Activated CD8-positive, alpha-beta T cell treated with anti-CD3 and anti-CD28 coated beads for 36 hours (primary cell): Measurements from ENCODE around the gene ALDH7A1. TPM values are rescaled to one million over a fixed set of nuclear protein-coding genes. Genes with fewer than 3 reads are reported as not detected.

Experiments used
- ATAC-seq: fragments of 200-7000 bp; cut with Tn5 transposase; one replicate; pipeline ENCODE4 v1.10.0; 2021; ENCODE audit warnings: mild to moderate bottlenecking, moderate library complexity
- CTCF ChIA-PET: fragments of 350-600 bp; sonication (Branson Sonifier 250); formaldehyde crosslinking; loops from one replicate; lab custom pipeline; 2021; ENCODE audit warnings: antibody characterized with exemption; lab: Charles Lee
- POLR2A ChIA-PET: fragments of 350-600 bp; sonication (Branson Sonifier 250); formaldehyde crosslinking; loops from one replicate; lab custom pipeline; 2021; ENCODE audit warnings: antibody characterized with exemption; lab: Charles Lee
- DNase-seq: peaks from one replicate; pipeline ENCODE4 v3.0.0-alpha.2; 2020
- H3K27ac Mint-ChIP-seq: one replicate; pipeline ENCODE4 v1.8.0; 2021; ENCODE audit warnings: mild to moderate bottlenecking, mixed read lengths
- H3K27me3 Mint-ChIP-seq: one replicate; pipeline ENCODE4 v1.8.0; 2021; ENCODE audit warnings: mixed read lengths
- H3K36me3 Mint-ChIP-seq: one replicate; pipeline ENCODE4 v1.8.0; 2021; ENCODE audit warnings: low read depth, mixed read lengths
- H3K4me1 Mint-ChIP-seq: one replicate; pipeline ENCODE4 v1.8.0; 2021; ENCODE audit warnings: low read depth, mixed read lengths
- H3K4me3 Mint-ChIP-seq: one replicate; pipeline ENCODE4 v1.8.0; 2021; ENCODE audit warnings: mild to moderate bottlenecking, moderate library complexity, mixed read lengths
- H3K9me3 Mint-ChIP-seq: one replicate; pipeline ENCODE4 v1.8.0; 2021; ENCODE audit warnings: mixed read lengths
- intact Hi-C: fragments of 100-400 bp; cut with micrococcal nuclease; formaldehyde crosslinking; loops from one replicate; pipeline ENCODE4 v1.10.0; 2022
- total RNA-seq, 2 experiments: library from RNA; stranded (reverse); gene quantifications; one replicate each; pipeline ENCODE4 v1.2.3, GENCODE V29; 2021
- TF ChIP-seq, protein P1 (sequence below): fragments of 200-600 bp; IDR thresholded peaks from one replicate; pipeline ENCODE4 v1.8.0; 2022; ENCODE audit warnings: antibody characterized with exemption, mild to moderate bottlenecking

Gene ALDH7A1
- total RNA-seq, 2 experiments from 2014 or later = 4.8 to 5.1 TPM

DNA sequence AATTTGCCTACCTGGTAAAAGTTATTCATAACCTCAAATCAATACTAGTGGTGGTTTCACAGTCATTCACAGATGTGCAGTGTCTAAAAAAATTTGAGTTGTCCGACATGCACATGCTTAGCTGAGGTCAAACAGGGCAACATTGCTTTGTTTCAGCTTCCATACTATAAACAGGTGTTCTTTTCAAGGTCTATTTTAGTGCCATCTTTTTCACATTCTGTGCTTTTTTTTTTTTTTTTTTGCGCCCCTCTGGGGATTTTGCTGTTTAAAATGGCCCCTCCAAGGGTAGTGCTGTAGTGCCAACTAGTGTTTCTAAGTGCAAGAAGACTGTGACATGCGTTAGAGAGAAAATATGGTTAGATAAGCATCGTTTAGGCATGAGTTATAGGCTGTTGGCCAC is 20.3 kb upstream of the ALDH7A1 start:
- Mint-ChIP-seq H3K27me3 (no peaks in the 10 kb centered on the region), H3K27ac (no peak overlapping the region), H3K4me1 (peaks cover 19% of the 10 kb centered on the region), H3K9me3 (no peaks in the 10 kb centered on the region), H3K36me3 (peaks cover 26% of the 10 kb centered on the region), H3K4me3 (no peak overlapping the region)
- no peak for ATAC-seq
- intact Hi-C loops = no loop called here
- ChIA-PET POLR2A (no interaction called here), CTCF (interaction anchor here (1.3 kb wide), 1 partner anchor 21 kb away, joined by 3 read pairs; no protein-coding TSS in a partner anchor)
- TF ChIP-seq, protein P1, sequence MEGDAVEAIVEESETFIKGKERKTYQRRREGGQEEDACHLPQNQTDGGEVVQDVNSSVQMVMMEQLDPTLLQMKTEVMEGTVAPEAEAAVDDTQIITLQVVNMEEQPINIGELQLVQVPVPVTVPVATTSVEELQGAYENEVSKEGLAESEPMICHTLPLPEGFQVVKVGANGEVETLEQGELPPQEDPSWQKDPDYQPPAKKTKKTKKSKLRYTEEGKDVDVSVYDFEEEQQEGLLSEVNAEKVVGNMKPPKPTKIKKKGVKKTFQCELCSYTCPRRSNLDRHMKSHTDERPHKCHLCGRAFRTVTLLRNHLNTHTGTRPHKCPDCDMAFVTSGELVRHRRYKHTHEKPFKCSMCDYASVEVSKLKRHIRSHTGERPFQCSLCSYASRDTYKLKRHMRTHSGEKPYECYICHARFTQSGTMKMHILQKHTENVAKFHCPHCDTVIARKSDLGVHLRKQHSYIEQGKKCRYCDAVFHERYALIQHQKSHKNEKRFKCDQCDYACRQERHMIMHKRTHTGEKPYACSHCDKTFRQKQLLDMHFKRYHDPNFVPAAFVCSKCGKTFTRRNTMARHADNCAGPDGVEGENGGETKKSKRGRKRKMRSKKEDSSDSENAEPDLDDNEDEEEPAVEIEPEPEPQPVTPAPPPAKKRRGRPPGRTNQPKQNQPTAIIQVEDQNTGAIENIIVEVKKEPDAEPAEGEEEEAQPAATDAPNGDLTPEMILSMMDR = no peak
- DNase-seq = no peak

DNA sequence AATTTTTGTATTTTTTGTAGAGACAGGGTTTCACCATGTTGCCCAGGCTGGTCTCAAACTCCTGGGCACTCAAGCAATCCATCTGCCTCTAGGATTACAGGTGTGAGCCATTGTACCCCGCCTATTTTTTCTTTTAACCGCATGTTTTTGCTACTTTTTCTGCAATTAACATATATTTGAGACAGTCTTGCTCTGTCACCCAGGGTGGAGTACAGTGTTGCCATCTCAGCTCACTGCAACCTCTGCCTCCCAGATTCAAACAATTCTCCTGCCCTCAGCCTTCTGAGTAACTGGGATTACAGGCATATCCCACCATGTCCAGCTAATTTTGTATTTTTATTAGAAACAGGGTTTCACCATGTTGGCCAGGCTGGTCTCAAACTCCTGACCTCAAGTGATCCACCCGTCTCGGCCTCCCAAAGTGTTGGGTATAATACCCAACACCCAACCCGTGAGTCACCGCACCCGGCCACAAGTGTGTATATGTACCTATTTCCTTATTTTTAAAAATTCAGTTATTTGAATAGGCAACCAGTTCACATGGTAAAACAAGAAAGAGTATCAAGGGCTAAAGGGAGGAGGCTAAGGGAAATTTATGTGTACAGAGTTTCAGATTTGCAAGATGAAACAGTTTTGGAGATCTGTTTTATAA is 19.0 kb upstream of the ALDH7A1 start:
- Mint-ChIP-seq H3K36me3 (peaks cover 32% of the 10 kb centered on the region), H3K4me3 (no peak overlapping the region), H3K27ac (no peak overlapping the region), H3K4me1 (peaks cover 23% of the 10 kb centered on the region), H3K27me3 (no peaks in the 10 kb centered on the region), H3K9me3 (no peaks in the 10 kb centered on the region)
- no peak for DNase-seq
- intact Hi-C loops = no loop called here
- ChIA-PET CTCF (interaction anchor here (1.3 kb wide), 1 partner anchor 19 kb away, joined by 3 read pairs; no protein-coding TSS in a partner anchor), POLR2A (no interaction called here)
- no peak for ATAC-seq
- TF ChIP-seq, protein P1 = no peak

DNA sequence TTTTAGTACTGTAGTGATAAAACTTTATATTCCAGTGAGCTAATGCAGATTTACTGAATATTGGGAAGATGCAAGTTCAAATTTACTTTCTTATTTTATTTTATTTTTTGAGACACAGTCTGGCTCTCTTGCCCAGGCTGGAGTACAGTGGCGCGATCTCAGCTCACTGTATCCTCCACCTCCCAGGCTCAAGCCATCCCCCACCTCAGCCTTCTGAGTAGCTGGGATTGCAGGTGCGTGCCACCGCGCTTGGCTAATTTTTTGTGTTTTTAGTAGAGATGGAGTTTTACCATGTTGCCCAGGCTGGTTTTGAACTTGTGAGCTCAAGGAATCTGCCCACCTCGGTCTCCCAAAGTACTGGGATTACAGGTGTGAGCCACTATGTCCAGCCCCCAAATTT is 15.6 kb upstream of the ALDH7A1 start:
- Mint-ChIP-seq H3K36me3 (peaks cover 29% of the 10 kb centered on the region), H3K27me3 (no peaks in the 10 kb centered on the region), H3K27ac (no peak overlapping the region), H3K4me3 (no peak overlapping the region), H3K9me3 (no peaks in the 10 kb centered on the region), H3K4me1 (peaks cover 44% of the 10 kb centered on the region)
- POLR2A ChIA-PET = interaction anchor here (0.7 to 1.6 kb wide), 2 partner anchors 9 to 167 kb away, joined by 3 to 4 read pairs; partner anchors contain the start of gene LMNB1
- no peak for DNase-seq
- TF ChIP-seq, protein P1 = no peak
- intact Hi-C loops = no loop called here
- CTCF ChIA-PET = interaction anchor here (1.3 kb wide), 1 partner anchor 10 kb away, joined by 4 read pairs; the partner anchor contains the start of gene PHAX
- no peak for ATAC-seq

DNA sequence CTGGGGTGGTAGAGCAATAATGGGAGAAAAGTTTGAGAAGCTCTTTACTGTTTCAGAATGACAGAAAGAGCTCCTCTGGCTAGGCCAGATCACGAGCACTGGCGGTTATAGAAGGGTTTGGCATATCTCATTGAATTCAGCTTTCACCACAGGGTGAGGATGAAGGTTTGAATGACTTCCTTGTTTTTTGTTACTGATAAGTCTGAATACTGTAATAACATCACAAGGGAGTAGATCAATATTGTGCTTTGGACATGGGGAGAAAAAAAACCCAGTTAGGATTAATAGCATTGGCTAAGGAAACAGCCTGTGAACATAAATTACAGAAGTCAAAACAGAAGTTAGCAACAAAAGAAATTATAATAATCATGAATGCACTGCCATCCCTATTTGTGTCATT is 15.1 kb upstream of the ALDH7A1 start:
- no peak for ATAC-seq
- Mint-ChIP-seq H3K4me1 (peaks cover 45% of the 10 kb centered on the region), H3K9me3 (no peaks in the 10 kb centered on the region), H3K27ac (no peak overlapping the region), H3K27me3 (no peaks in the 10 kb centered on the region), H3K4me3 (no peak overlapping the region), H3K36me3 (peaks cover 31% of the 10 kb centered on the region)
- CTCF ChIA-PET = interaction anchor here (0.7 kb wide), 1 partner anchor 9 kb away, joined by 3 read pairs; the partner anchor contains the start of gene PHAX
- POLR2A ChIA-PET = interaction anchor here (0.7 to 1.6 kb wide), 3 partner anchors 9 to 167 kb away, joined by 3 to 4 read pairs (median 3); partner anchors contain the start of genes ALDH7A1 and LMNB1
- no peak for DNase-seq
- intact Hi-C loops = no loop called here
- TF ChIP-seq, protein P1 = no peak

DNA sequence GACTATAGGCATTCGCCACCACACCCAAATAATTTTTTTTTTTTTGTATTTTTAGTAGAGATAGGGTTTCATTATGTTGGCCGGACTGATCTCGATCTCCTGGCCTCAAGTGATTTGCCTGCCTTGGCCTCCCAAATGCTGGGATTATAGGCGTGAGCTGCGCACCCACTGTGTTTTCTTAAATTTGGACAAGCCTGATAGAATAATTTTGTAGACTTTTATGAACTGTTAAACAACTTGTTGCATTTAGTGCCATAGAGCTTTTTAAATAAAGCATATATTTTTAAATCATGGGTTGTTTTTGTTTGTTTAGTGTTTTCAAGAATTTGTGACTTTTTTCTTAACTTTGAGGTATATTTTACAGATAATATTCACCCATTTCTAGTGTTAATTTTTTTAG is 10.5 kb upstream of the ALDH7A1 start:
- Mint-ChIP-seq H3K4me1 (peaks cover 52% of the 10 kb centered on the region), H3K27me3 (no peaks in the 10 kb centered on the region), H3K27ac (no peak overlapping the region), H3K36me3 (peaks cover 35% of the 10 kb centered on the region), H3K4me3 (peak overlapping the region; percentile 15), H3K9me3 (no peaks in the 10 kb centered on the region)
- TF ChIP-seq, protein P1 = no peak
- ATAC-seq (no peak), DNase-seq (no peak)
- ChIA-PET POLR2A (interaction anchor here (0.7 to 1.0 kb wide), 2 partner anchors 13 to 234 kb away, joined by 3 read pairs; no protein-coding TSS in a partner anchor), CTCF (interaction anchor here (1.1 kb wide), 1 partner anchor 252 kb away, joined by 3 read pairs; no protein-coding TSS in a partner anchor)
- intact Hi-C loops = no loop called here
